H9 (cell line): ENCODE measurements around the gene UNC13C. TPM values are rescaled to one million over a fixed set of nuclear protein-coding genes. Genes with fewer than 3 reads are reported as not detected.

Experiments used
- DNase-seq: peaks from one replicate; pipeline ENCODE4 v3.0.0-alpha.2; 2017
- H2AFZ ChIP-seq: one replicate; pipeline ENCODE4 v1.6.1; 2013; ENCODE audit warnings: mild to moderate bottlenecking, low read length, control low read depth, moderate library complexity
- H2AK5ac ChIP-seq: 2 replicates; pipeline ENCODE4 v1.6.1; 2013; ENCODE audit warnings: low read length, control low read depth, mixed read lengths; ENCODE audit not compliant: insufficient read length
- H2BK120ac ChIP-seq: one replicate; pipeline ENCODE4 v1.6.1; 2013; ENCODE audit warnings: low read depth, mild to moderate bottlenecking, low read length, control low read depth, inconsistent platforms; ENCODE audit not compliant: poor library complexity, severe bottlenecking
- H2BK12ac ChIP-seq: 2 replicates; pipeline ENCODE4 v1.6.1; 2013; ENCODE audit warnings: low read length, control low read depth, mixed read lengths, low read depth; ENCODE audit not compliant: insufficient read length
- H2BK15ac ChIP-seq: 2 replicates; pipeline ENCODE4 v1.6.1; 2013; ENCODE audit warnings: low read depth, low read length, control low read depth
- H2BK20ac ChIP-seq: one replicate; pipeline ENCODE4 v1.6.1; 2013; ENCODE audit warnings: low read depth, mild to moderate bottlenecking, low read length, control low read depth, inconsistent platforms; ENCODE audit not compliant: poor library complexity, severe bottlenecking
- H2BK5ac ChIP-seq: 2 replicates; pipeline ENCODE4 v1.6.1; 2013; ENCODE audit warnings: low read length, control low read depth, mixed read lengths; ENCODE audit not compliant: insufficient read length
- H3K14ac ChIP-seq: 2 replicates; pipeline ENCODE4 v1.6.1; 2013; ENCODE audit warnings: low read length, control low read depth; ENCODE audit not compliant: insufficient read depth
- H3K18ac ChIP-seq: 2 replicates; pipeline ENCODE4 v1.6.1; 2013; ENCODE audit warnings: low read depth, mild to moderate bottlenecking, mixed read lengths, low read length, control low read depth; ENCODE audit not compliant: insufficient read length
- H3K23ac ChIP-seq: 2 replicates; pipeline ENCODE4 v1.6.1; 2013; ENCODE audit warnings: low read length, control low read depth, mixed read lengths, low read depth; ENCODE audit not compliant: insufficient read length
- H3K23me2 ChIP-seq: 2 replicates; pipeline ENCODE4 v1.6.1; 2013; ENCODE audit warnings: low read depth, mild to moderate bottlenecking, mixed read lengths, low read length, control low read depth; ENCODE audit not compliant: insufficient read length, poor library complexity, severe bottlenecking
- H3K27ac ChIP-seq: 2 replicates; pipeline ENCODE4 v1.5.1; 2013; ENCODE audit warnings: low read length, control low read depth, mixed read lengths, low read depth; ENCODE audit not compliant: insufficient read length
- H3K27me3 ChIP-seq: 2 replicates; pipeline ENCODE4 v1.6.1; 2013; ENCODE audit warnings: low read length, control low read depth, inconsistent platforms; ENCODE audit not compliant: insufficient read depth
- H3K4ac ChIP-seq: 2 replicates; pipeline ENCODE4 v1.6.1; 2013; ENCODE audit warnings: low read depth, mild to moderate bottlenecking, control low read depth, inconsistent platforms, low read length, moderate library complexity
- H3K4me1 ChIP-seq: 2 replicates; pipeline ENCODE4 v1.6.1; 2013; ENCODE audit warnings: low read length, control low read depth, inconsistent platforms; ENCODE audit not compliant: insufficient read depth
- H3K4me2 ChIP-seq: 2 replicates; pipeline ENCODE4 v1.6.1; 2013; ENCODE audit warnings: low read length, control low read depth, mixed read lengths; ENCODE audit not compliant: insufficient read length, insufficient read depth
- H3K56ac ChIP-seq: 2 replicates; pipeline ENCODE4 v1.6.1; 2013; ENCODE audit warnings: low read depth, mild to moderate bottlenecking, mixed read lengths, low read length, control low read depth; ENCODE audit not compliant: insufficient read length
- H3K79me1 ChIP-seq: 2 replicates; pipeline ENCODE4 v1.6.1; 2013; ENCODE audit warnings: low read depth, mild to moderate bottlenecking, moderate library complexity, low read length, control low read depth, inconsistent platforms; ENCODE audit not compliant: insufficient read depth, poor library complexity, severe bottlenecking
- H3K79me2 ChIP-seq: 2 replicates; pipeline ENCODE4 v1.6.1; 2013; ENCODE audit warnings: low read length, control low read depth, inconsistent platforms; ENCODE audit not compliant: insufficient read depth
- H3K9ac ChIP-seq: 2 replicates; pipeline ENCODE4 v1.6.1; 2013; ENCODE audit warnings: low read length, control low read depth, mixed read lengths; ENCODE audit not compliant: insufficient read length; ENCODE audit errors: extremely low read depth
- H3K9me3 ChIP-seq: one replicate; pipeline ENCODE4 v1.6.1; 2013; ENCODE audit warnings: low read depth, low read length, inconsistent platforms; ENCODE audit not compliant: control insufficient read depth
- H3T11ph ChIP-seq: one replicate; pipeline ENCODE4 v1.6.1; 2013; ENCODE audit warnings: mild to moderate bottlenecking, low read length, control low read depth, inconsistent platforms
- H4K20me1 ChIP-seq: one replicate; pipeline ENCODE4 v1.6.1; 2013; ENCODE audit not compliant: control insufficient read depth, insufficient read length, insufficient read depth
- H4K5ac ChIP-seq: 2 replicates; pipeline ENCODE4 v1.6.1; 2013; ENCODE audit warnings: low read depth, mild to moderate bottlenecking, mixed read lengths, low read length, control low read depth; ENCODE audit not compliant: insufficient read length
- H4K8ac ChIP-seq: replicated peaks from 2 replicates; pipeline ENCODE4 v1.6.1; 2013; ENCODE audit warnings: low read length, control low read depth, mixed read lengths, low read depth; ENCODE audit not compliant: insufficient read length
- H4K91ac ChIP-seq: 2 replicates; pipeline ENCODE4 v1.6.1; 2013; ENCODE audit warnings: low read depth, mild to moderate bottlenecking, moderate library complexity, mixed read lengths, low read length, control low read depth; ENCODE audit not compliant: insufficient read length
- H3K27ac Mint-ChIP-seq, 3 experiments: 2 replicates in 2 of 3; 3 replicates in 1 of 3; pipeline ENCODE4 v1.8.0; 2020 to 2021; ENCODE audit warnings: mixed read lengths in 3 of 3, mild to moderate bottlenecking in 1 of 3, moderate library complexity in 1 of 3
- H3K27me3 Mint-ChIP-seq: 2 replicates; pipeline ENCODE4 v1.8.0; 2021; ENCODE audit warnings: low read depth, mild to moderate bottlenecking, moderate library complexity, mixed read lengths
- H3K36me3 Mint-ChIP-seq, 3 experiments: 2 replicates in 2 of 3; 3 replicates in 1 of 3; pipeline ENCODE4 v1.8.0; 2020 to 2021; ENCODE audit warnings: low read depth in 3 of 3, mixed read lengths in 3 of 3; ENCODE audit not compliant: insufficient read depth in 1 of 3
- H3K4me1 Mint-ChIP-seq, 2 experiments: 2 replicates each; pipeline ENCODE4 v1.8.0; 2020; ENCODE audit warnings: mixed read lengths in 2 of 2
- H3K4me3 Mint-ChIP-seq, 2 experiments: 2 replicates in 1 of 2; 3 replicates in 1 of 2; pipeline ENCODE4 v1.8.0; 2020 to 2021; ENCODE audit warnings: mild to moderate bottlenecking in 2 of 2, mixed read lengths in 2 of 2, moderate library complexity in 1 of 2
- H3K9me3 Mint-ChIP-seq, 2 experiments: 2 replicates in 1 of 2; 3 replicates in 1 of 2; pipeline ENCODE4 v1.8.0; 2020; ENCODE audit warnings: mild to moderate bottlenecking in 2 of 2, mixed read lengths in 2 of 2, moderate library complexity in 1 of 2
- CTCF ChIP-seq: fragments of 200-600 bp; sonication (generic); conservative IDR thresholded peaks from 3 replicates; pipeline ENCODE4 v1.8.0; 2021; ENCODE audit warnings: antibody characterized with exemption, mild to moderate bottlenecking
- WGBS: extraction: QIAGEN DNeasy Blood & Tissue Kit; methylation state at CpG from one replicate; pipeline ENCODE4 v1.1.7; 2013; ENCODE audit warnings: missing lambda C conversion rate, low lambda C conversion rate, mixed read lengths; ENCODE audit not compliant: insufficient read length; ENCODE audit errors: extremely low coverage; 5-methylcytosine and 5-hydroxymethylcytosine counted together
- total RNA-seq: library from RNA; stranded (reverse); gene quantifications from 2 replicates; pipeline ENCODE4 v1.2.1, GENCODE V29; 2021

Gene UNC13C
- total RNA-seq, 1 experiment from 2014 or later: 0.02 TPM

- no peak for TF ChIP-seq CTCF
- Histone ChIP-seq H2BK20ac (no peak overlapping the region), H3K27me3 (no peaks in the 10 kb centered on the region), H2AFZ (no peak overlapping the region), H3T11ph (no peak overlapping the region), H3K27ac (no peak overlapping the region), H2BK12ac (no peak overlapping the region), H3K4me1 (no peaks in the 10 kb centered on the region), H3K79me1 (no peaks in the 10 kb centered on the region), H3K56ac (no peak overlapping the region), H2BK15ac (no peak overlapping the region), H4K91ac (no peak overlapping the region), H3K23ac (no peak overlapping the region), H3K14ac (no peak overlapping the region), H2AK5ac (no peak overlapping the region), H4K5ac (no peak overlapping the region), H2BK120ac (no peak overlapping the region), H4K8ac (no peak overlapping the region), H3K4ac (no peak overlapping the region), H4K20me1 (no peaks in the 10 kb centered on the region), H3K9ac (no peak overlapping the region), H3K23me2 (no peaks in the 10 kb centered on the region), H3K9me3 (no peaks in the 10 kb centered on the region), H3K4me2 (no peak overlapping the region), H2BK5ac (no peak overlapping the region), H3K18ac (no peak overlapping the region), H3K79me2 (no peaks in the 10 kb centered on the region)
- no peak for DNase-seq
- H3K4me3 Mint-ChIP-seq: no peak overlapping the region
- peaks cover 2% of the 10 kb centered on the region; the same call in 1 of the 2 replicates for H3K27me3 Mint-ChIP-seq
- H3K27ac Mint-ChIP-seq: no peak overlapping the region
- H3K4me1 Mint-ChIP-seq: peaks cover 29 to 35% of the 10 kb centered on the region in 2 experiments
- WGBS: no CpG with 5 or more reads among the region's 4 CpGs
- H3K36me3 Mint-ChIP-seq: no peaks in the 10 kb centered on the region
- no peaks in the 10 kb centered on the region; a peak in 2 of 5 replicates for H3K9me3 Mint-ChIP-seq
Measured at GRCh38 chr15:54605556-54605955, 627.3 kb downstream of the UNC13C start.
